Measurements from ENCODE around the gene CAMK1.

Gene CAMK1

DNA sequence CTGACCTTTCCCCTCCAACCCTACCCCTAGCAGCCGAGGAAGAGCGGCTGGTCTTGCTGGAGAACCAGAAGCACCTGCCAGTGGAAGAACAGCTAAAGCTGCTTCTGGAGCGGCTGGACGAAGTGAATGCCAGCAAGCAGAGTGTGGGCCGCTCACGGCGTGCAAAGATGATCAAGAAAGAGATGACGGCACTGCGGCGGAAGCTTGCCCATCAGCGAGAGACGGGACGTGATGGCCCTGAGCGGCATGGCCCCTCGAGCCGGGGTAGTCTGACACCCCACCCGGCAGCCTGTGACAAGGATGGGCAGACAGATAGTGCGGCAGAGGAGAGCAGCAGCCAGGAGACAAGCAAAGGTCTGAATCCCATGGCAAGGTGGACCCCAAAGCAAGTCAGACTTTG, 26.2 kb downstream of the CAMK1 start:
- no peaks in the 10 kb centered on the region for H3K9me3 Mint-ChIP-seq
- peaks cover 71% of the 10 kb centered on the region for H3K36me3 Mint-ChIP-seq (ENCODE audit: low read depth)
- H3K4me3 Mint-ChIP-seq: no peak overlapping the region
- H3K4me1 Mint-ChIP-seq: no peaks in the 10 kb centered on the region
- no peak overlapping the region for H3K27ac Mint-ChIP-seq
- no peaks in the 10 kb centered on the region for H3K27me3 Mint-ChIP-seq (ENCODE audit: low read depth)
- TF ChIP-seq, protein P1, sequence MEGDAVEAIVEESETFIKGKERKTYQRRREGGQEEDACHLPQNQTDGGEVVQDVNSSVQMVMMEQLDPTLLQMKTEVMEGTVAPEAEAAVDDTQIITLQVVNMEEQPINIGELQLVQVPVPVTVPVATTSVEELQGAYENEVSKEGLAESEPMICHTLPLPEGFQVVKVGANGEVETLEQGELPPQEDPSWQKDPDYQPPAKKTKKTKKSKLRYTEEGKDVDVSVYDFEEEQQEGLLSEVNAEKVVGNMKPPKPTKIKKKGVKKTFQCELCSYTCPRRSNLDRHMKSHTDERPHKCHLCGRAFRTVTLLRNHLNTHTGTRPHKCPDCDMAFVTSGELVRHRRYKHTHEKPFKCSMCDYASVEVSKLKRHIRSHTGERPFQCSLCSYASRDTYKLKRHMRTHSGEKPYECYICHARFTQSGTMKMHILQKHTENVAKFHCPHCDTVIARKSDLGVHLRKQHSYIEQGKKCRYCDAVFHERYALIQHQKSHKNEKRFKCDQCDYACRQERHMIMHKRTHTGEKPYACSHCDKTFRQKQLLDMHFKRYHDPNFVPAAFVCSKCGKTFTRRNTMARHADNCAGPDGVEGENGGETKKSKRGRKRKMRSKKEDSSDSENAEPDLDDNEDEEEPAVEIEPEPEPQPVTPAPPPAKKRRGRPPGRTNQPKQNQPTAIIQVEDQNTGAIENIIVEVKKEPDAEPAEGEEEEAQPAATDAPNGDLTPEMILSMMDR (IDR thresholded peaks at IDR 0.05; ENCODE audit: unreplicated experiment in 3 of 3): no peak

DNA sequence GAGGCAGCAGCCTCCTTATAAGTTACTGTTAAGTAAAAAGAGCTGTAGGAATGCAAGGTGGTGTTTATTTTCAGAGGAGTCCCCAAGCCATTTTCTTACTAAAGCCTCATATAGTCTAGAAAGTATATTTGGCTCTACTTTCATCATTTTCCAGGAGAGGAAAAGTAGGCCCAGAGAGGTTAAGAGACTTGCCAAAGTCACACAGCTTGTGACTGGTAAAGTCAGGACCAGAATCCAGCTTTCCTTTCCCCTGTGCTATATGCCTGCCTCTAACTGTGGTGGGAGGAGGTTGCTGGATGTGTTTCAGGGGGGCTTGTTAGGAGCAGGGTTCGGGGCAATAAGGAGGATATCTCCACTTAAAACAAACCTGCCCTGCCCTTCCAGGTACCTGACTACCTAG, 27.2 kb downstream of the CAMK1 start:
- H3K27me3 Mint-ChIP-seq (ENCODE audit: low read depth): no peaks in the 10 kb centered on the region
- no peak overlapping the region for H3K4me3 Mint-ChIP-seq
- no peak overlapping the region for H3K27ac Mint-ChIP-seq
- TF ChIP-seq, protein P1 (IDR thresholded peaks at IDR 0.05; ENCODE audit: unreplicated experiment in 3 of 3): no peak
- H3K9me3 Mint-ChIP-seq: no peaks in the 10 kb centered on the region
- H3K36me3 Mint-ChIP-seq (ENCODE audit: low read depth): peaks cover 72% of the 10 kb centered on the region
- no peaks in the 10 kb centered on the region for H3K4me1 Mint-ChIP-seq

DNA sequence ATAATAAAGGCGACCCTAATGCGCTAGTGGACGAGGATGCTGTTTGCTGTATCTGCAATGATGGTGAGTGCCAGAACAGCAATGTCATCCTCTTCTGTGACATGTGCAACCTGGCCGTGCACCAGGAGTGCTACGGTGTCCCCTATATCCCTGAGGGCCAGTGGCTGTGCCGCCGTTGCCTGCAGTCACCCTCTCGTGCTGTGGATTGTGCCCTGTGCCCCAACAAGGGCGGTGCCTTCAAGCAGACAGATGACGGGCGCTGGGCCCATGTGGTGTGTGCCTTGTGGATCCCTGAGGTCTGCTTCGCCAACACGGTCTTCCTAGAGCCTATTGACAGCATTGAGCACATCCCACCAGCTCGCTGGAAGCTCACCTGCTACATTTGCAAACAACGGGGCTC, 30.6 kb downstream of the CAMK1 start:
- no peaks in the 10 kb centered on the region for H3K27me3 Mint-ChIP-seq (ENCODE audit: low read depth)
- TF ChIP-seq, protein P1 (IDR thresholded peaks at IDR 0.05; ENCODE audit: unreplicated experiment in 3 of 3): no peak
- H3K27ac Mint-ChIP-seq: no peak overlapping the region
- no peak overlapping the region for H3K4me3 Mint-ChIP-seq
- H3K9me3 Mint-ChIP-seq: no peaks in the 10 kb centered on the region
- H3K4me1 Mint-ChIP-seq: no peaks in the 10 kb centered on the region
- peaks cover 64% of the 10 kb centered on the region for H3K36me3 Mint-ChIP-seq (ENCODE audit: low read depth)

DNA sequence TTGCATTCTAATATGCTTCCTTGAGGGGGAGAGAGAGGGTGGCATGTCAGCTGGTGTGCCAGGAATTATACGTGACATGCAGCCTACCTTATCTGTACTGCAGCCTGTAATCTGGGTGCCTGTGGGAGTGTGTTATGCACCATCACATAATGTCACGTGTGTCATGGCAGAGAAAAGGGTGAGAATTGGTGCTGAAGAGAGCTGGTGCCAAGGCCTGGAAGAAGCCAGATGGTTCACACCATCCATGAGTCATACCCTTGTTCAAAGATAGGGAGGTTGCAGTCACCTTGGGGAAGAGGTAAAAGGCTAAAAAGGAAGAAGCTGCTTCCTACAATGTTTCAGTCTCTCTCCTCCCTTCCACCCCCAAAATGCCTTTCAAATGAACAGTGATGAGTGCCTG, 32.9 kb downstream of the CAMK1 start:
- Mint-ChIP-seq H3K4me3 (no peak overlapping the region), H3K4me1 (peaks cover 17% of the 10 kb centered on the region), H3K27me3 (ENCODE audit: low read depth) (no peaks in the 10 kb centered on the region), H3K36me3 (ENCODE audit: low read depth) (peaks cover 65% of the 10 kb centered on the region), H3K27ac (no peak overlapping the region), H3K9me3 (no peaks in the 10 kb centered on the region)
- TF ChIP-seq, protein P1 (IDR thresholded peaks at IDR 0.05; ENCODE audit: unreplicated experiment in 3 of 3): no peak

DNA sequence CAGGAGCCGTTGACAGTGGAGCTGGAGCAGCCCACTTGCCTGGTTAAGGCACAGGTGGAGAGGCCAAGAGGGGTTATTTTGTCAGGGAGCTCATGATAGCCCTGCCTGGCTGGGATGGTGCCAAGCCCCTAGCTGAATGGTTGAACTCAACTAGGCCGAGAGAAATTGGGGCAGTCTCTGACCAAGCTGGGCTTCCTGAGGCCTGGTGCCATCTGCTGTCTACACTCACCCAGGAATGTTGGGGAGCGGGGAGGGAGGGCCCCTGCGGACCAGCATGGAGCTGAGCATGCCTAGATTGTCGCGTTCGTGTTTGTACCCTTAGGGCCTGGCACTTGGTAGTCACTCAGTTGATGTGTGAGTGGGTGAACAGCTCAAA, 37.0 kb downstream of the CAMK1 start:
- TF ChIP-seq, protein P1 (IDR thresholded peaks at IDR 0.05; ENCODE audit: unreplicated experiment in 3 of 3): no peak
- H3K36me3 Mint-ChIP-seq (ENCODE audit: low read depth): peaks cover 31% of the 10 kb centered on the region
- H3K4me3 Mint-ChIP-seq: peak overlapping the region; percentile 91 to 94 (median 94)
- H3K9me3 Mint-ChIP-seq: no peaks in the 10 kb centered on the region
- no peaks in the 10 kb centered on the region for H3K27me3 Mint-ChIP-seq (ENCODE audit: low read depth)
- H3K27ac Mint-ChIP-seq: peak overlapping the region; percentile 85 to 89 (median 88)
- H3K4me1 Mint-ChIP-seq: peaks cover 24% of the 10 kb centered on the region

DNA sequence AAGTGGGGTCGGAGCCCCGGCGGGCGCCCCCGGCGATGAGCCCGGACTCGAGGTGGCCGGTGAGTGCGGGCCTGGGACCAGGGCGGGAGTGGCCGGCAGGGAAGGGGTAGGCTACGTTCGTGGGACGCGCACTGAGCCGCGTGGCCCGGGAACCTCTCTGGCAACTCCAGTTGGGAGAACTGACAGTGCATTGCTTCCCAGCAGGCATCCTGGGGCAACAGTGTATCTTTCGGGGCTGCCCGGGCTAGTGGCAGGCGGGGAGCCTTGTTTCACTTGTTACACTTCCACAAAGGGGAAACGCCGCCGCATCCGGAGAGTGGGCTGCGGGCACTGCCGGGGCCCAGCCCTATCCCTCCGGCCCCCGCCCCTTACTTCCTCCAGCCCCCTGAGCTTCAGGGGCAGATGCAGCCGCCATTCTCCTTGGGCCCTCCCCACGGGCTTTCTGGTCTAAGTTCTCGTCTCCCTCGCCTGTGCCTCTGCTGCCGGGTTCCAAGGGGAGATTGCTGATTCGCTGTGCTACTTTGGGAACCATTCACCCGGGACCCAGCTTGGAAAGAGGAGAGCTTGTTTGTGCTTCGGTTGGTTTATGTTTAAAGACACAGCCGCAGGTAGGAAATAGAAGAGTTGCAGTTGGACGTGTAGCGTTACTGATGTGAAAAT, 37.5 kb downstream of the CAMK1 start:
- Mint-ChIP-seq H3K9me3 (no peaks in the 10 kb centered on the region), H3K27ac (peak overlapping the region; percentile 85 to 89 (median 88)), H3K4me3 (peak overlapping the region; percentile 91 to 94 (median 94)), H3K4me1 (peaks cover 24% of the 10 kb centered on the region), H3K36me3 (ENCODE audit: low read depth) (peaks cover 31% of the 10 kb centered on the region), H3K27me3 (ENCODE audit: low read depth) (no peaks in the 10 kb centered on the region)
- TF ChIP-seq, protein P1 (IDR thresholded peaks at IDR 0.05; ENCODE audit: unreplicated experiment in 3 of 3): no peak

Measured in nephron (organoid).